Measurements from ENCODE around the gene SLC7A14. TPM values are rescaled to one million over a fixed set of nuclear protein-coding genes. Genes with fewer than 3 reads are reported as not detected.

Gene SLC7A14
- total and polyA plus RNA-seq, 2 of the 4 experiments (the other 2 are of a cell fraction), result 2.7 to 6.8 TPM

DNA sequence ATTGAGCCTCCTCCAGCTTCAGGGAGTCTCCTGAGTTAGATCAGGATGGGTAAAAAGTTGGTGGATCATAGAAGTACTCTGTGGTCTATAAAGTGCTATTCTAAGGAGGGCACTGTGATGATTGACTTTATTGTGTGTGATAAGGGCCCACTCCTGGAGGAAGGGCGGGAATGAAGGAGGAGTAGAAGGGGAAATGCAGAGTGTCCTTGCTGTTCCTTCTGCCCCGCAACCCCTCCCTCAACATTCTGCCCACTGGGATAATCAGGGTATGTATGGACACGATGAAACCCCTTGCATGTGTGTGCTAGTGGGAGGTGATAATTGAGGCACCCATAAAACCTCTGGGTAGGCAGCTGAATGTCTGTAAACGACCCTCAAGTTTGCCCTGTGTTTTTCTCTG is 101.0 kb downstream of the SLC7A14 start:
- Histone ChIP-seq H3K36me3 (ENCODE audit: control insufficient read depth, insufficient read depth, low read length) (no peaks in the 10 kb centered on the region), H3K9me1 (ENCODE audit: insufficient read depth, low read length) (0 out of 2 replicates have a peak, but pooled peaks cover 3% of the 10 kb centered on the region), H3K9ac (ENCODE audit: low read depth, low read length) (no peak overlapping the region), H4K91ac (ENCODE audit: insufficient read depth, low read depth, low read length) (no peak overlapping the region), H3K27ac (ENCODE audit: insufficient read depth, low read length) (no peak overlapping the region), H3K23ac (ENCODE audit: low read depth, low read length) (no peak overlapping the region), H3K9me3 (ENCODE audit: control insufficient read depth, insufficient read depth, low read length) (no peaks in the 10 kb centered on the region), H2BK120ac (ENCODE audit: low read depth, low read length) (no peak overlapping the region), H3K27me3 (ENCODE audit: control insufficient read depth, insufficient read depth, low read length) (peaks cover 2% of the 10 kb centered on the region; the same call in 1 of the 2 replicates), H2BK20ac (ENCODE audit: low read depth, low read length) (no peak overlapping the region), H3K4me3 (ENCODE audit: insufficient read depth, low read depth, low read length) (no peak overlapping the region), H4K8ac (ENCODE audit: low read depth in 2 of 2, low read length in 2 of 2) (no peak overlapping the region), H4K20me1 (ENCODE audit: insufficient read depth, low read length) (no peaks in the 10 kb centered on the region), H3K56ac (ENCODE audit: extremely low read depth, insufficient read depth, low read length) (no peak overlapping the region), H3K79me1 (ENCODE audit: low read depth in 1 of 2, low read length in 2 of 2) (no peaks in the 10 kb centered on the region), H2AFZ (replicated peaks; ENCODE audit: low read length, poor library complexity) (no peak overlapping the region), H3K14ac (replicated peaks; ENCODE audit: low read depth, low read length) (no peak overlapping the region), H3K4me2 (ENCODE audit: low read depth, low read length) (no peak overlapping the region), H3K4me1 (ENCODE audit: control insufficient read depth, insufficient read depth, low read length) (no peaks in the 10 kb centered on the region; the same call in 1 of the 2 replicates), H3K18ac (ENCODE audit: low read depth, low read length) (no peak overlapping the region), H4K5ac (ENCODE audit: low read depth, low read length) (no peak overlapping the region), H2BK5ac (ENCODE audit: low read depth, low read length, poor library complexity, severe bottlenecking) (no peak overlapping the region), H2BK15ac (ENCODE audit: low read depth, low read length) (no peak overlapping the region), H2AK9ac (replicated peaks; ENCODE audit: low read depth, low read length, poor library complexity) (no peak overlapping the region), H2AK5ac (ENCODE audit: low read depth, low read length) (no peak overlapping the region), H3K4ac (ENCODE audit: low read depth, low read length) (no peak overlapping the region)
- dilution Hi-C loops (cut with HindIII; ENCODE audit: low sequenced_read_pairs, unreplicated experiment), result no loop called here
- ChIA-PET CTCF (interaction anchor here (1.1 kb wide), 1 partner anchor 15 kb away, joined by 3 read pairs; no protein-coding TSS in a partner anchor), POLR2A (ENCODE audit: unreplicated experiment) (no interaction called here)
- no TSS peak for BruUV-seq (replicated peaks)
- DNase-seq, result no peak
- 20% methylated on average over 1 of the region's 4 CpGs; no CpG with 5 or more reads in 1 of the 2 experiments for WGBS, 2 experiments (ENCODE audit: extremely low coverage in 2 of 2, insufficient read length in 1 of 2)
- intact Hi-C loops (cut with micrococcal nuclease), result no loop called here
- ATAC-seq (ENCODE audit: low read depth), result no peak
- in situ Hi-C loops (cut with MboI; ENCODE audit: low sequenced_read_pairs), result no loop called here
- TF ChIP-seq MAZ (IDR thresholded peaks at IDR 0.05; ENCODE audit: borderline replicate concordance, low read depth, low read length) (no peak), CEBPB (IDR thresholded peaks at IDR 0.05; ENCODE audit: low read depth, low read length) (no peak), CHD1 (IDR thresholded peaks at IDR 0.05; ENCODE audit: low read depth, low read length) (no peak), NFE2L2 (IDR thresholded peaks at IDR 0.05; ENCODE audit: low read depth, low read length) (no peak), SMC3 (IDR thresholded peaks at IDR 0.05; ENCODE audit: low read depth, low read length) (no peak), FOS (IDR thresholded peaks at IDR 0.05; ENCODE audit: low read depth, low read length) (no peak), MAFK (IDR thresholded peaks at IDR 0.05; ENCODE audit: low read depth, low read length) (no peak), RAD21 (IDR thresholded peaks at IDR 0.05; ENCODE audit: low read length) (no peak), MXI1 (IDR thresholded peaks at IDR 0.05; ENCODE audit: borderline replicate concordance, low read depth, low read length) (no peak)
- TF ChIP-seq, protein P1, sequence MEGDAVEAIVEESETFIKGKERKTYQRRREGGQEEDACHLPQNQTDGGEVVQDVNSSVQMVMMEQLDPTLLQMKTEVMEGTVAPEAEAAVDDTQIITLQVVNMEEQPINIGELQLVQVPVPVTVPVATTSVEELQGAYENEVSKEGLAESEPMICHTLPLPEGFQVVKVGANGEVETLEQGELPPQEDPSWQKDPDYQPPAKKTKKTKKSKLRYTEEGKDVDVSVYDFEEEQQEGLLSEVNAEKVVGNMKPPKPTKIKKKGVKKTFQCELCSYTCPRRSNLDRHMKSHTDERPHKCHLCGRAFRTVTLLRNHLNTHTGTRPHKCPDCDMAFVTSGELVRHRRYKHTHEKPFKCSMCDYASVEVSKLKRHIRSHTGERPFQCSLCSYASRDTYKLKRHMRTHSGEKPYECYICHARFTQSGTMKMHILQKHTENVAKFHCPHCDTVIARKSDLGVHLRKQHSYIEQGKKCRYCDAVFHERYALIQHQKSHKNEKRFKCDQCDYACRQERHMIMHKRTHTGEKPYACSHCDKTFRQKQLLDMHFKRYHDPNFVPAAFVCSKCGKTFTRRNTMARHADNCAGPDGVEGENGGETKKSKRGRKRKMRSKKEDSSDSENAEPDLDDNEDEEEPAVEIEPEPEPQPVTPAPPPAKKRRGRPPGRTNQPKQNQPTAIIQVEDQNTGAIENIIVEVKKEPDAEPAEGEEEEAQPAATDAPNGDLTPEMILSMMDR (conservative IDR thresholded peaks at IDR 0.05; ENCODE audit: low read depth, low read length), result no peak
- TF ChIP-seq, protein P2, sequence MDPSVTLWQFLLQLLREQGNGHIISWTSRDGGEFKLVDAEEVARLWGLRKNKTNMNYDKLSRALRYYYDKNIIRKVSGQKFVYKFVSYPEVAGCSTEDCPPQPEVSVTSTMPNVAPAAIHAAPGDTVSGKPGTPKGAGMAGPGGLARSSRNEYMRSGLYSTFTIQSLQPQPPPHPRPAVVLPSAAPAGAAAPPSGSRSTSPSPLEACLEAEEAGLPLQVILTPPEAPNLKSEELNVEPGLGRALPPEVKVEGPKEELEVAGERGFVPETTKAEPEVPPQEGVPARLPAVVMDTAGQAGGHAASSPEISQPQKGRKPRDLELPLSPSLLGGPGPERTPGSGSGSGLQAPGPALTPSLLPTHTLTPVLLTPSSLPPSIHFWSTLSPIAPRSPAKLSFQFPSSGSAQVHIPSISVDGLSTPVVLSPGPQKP (IDR thresholded peaks at IDR 0.05; ENCODE audit: borderline replicate concordance, low read depth, low read length), result no peak
- TF ChIP-seq, protein P3, sequence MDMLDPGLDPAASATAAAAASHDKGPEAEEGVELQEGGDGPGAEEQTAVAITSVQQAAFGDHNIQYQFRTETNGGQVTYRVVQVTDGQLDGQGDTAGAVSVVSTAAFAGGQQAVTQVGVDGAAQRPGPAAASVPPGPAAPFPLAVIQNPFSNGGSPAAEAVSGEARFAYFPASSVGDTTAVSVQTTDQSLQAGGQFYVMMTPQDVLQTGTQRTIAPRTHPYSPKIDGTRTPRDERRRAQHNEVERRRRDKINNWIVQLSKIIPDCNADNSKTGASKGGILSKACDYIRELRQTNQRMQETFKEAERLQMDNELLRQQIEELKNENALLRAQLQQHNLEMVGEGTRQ (IDR thresholded peaks at IDR 0.05; ENCODE audit: low read depth, low read length), result no peak

Measured in IMR-90 (cell line).